Left lung (tissue), 14 donors: ENCODE data around the gene PGRMC2. TPM values are rescaled to one million over a fixed set of nuclear protein-coding genes. Genes with fewer than 3 reads are reported as not detected.

Experiments
- ATAC-seq: fragments of 200-7000 bp; cut with Tn5 transposase; one replicate; pipeline ENCODE4 v1.9.1; 2020; ENCODE audit warnings: moderate library complexity
- DNase-seq, 4 donors: peaks; one replicate each; pipeline ENCODE4 v3.0.0-alpha.2; 2013 to 2020
- H3K27ac ChIP-seq, 2 donors: fragments of 200-600 bp; sonication (generic) in 1 of 2; one replicate each; pipeline versions ENCODE4 v1.5.0 to v1.8.0; 2020 to 2021
- H3K27me3 ChIP-seq, 2 donors: fragments of 200-600 bp; sonication (generic) in 1 of 2; one replicate each; pipeline versions ENCODE4 v1.5.0 to v1.8.0; 2020 to 2021
- H3K36me3 ChIP-seq, 2 donors: fragments of 200-600 bp; sonication (generic) in 1 of 2; one replicate each; pipeline versions ENCODE4 v1.5.0 to v1.8.0; 2020 to 2021
- H3K4me1 ChIP-seq, 2 donors: fragments of 200-600 bp; one replicate each; pipeline ENCODE4 v1.8.0; 2021
- H3K4me3 ChIP-seq, 2 donors: fragments of 200-600 bp; sonication (generic) in 1 of 2; one replicate each; pipeline versions ENCODE4 v1.5.0 to v1.8.0; 2020 to 2021; ENCODE audit warnings: mild to moderate bottlenecking in 1 of 2
- H3K9me3 ChIP-seq, 2 donors: fragments of 200-600 bp; sonication (generic) in 1 of 2; one replicate each; pipeline versions ENCODE4 v1.5.0 to v1.8.0; 2020 to 2021
- CTCF ChIP-seq, 2 donors: fragments of 200-600 bp; sonication (generic) in 1 of 2; IDR thresholded peaks; one replicate each; pipeline versions ENCODE4 v1.5.0 to v1.8.0; 2021; ENCODE audit warnings: antibody characterized with exemption in 2 of 2
- intact Hi-C, 2 donors: fragments of 100-400 bp; cut with DNase I; formaldehyde crosslinking; loops; one replicate each; pipeline versions ENCODE4 v1.11.2 to v1.14.2; 2022
- long read RNA-seq, 12 donors: library from polyadenylated mRNA in 2 of 12; unstranded in 2 of 12; transcript quantifications; one replicate each; pipeline ENCODE4 v2.0.0 and lab custom pipeline, GENCODE V29; 2019 to 2026
- polyA plus RNA-seq, 6 donors: library from polyadenylated mRNA; unstranded; fragments of 120-200 nt; gene quantifications; one replicate each; pipeline ENCODE4 v1.2.1, GENCODE V29; 2013; ENCODE audit not compliant: insufficient read length in 6 of 6
- total RNA-seq, 2 donors: library from RNA; stranded (reverse); fragmentation: NEBNext Ultra II Directional; extraction: Animal tissue kit (Norgen Biotek cat#: 25700); gene quantifications; one replicate each; pipeline ENCODE4 v1.2.1, GENCODE V29; 2021
- donor health status: DM: no; HTN: yes; CAD: no.
- donor health status: DM: no; HTN: no; CAD: no.

The PGRMC2 gene
- 10 to 100 TPM; 59.7 to 77.3 TPM for total RNA-seq
- polyA plus RNA-seq: 10 to 100 TPM; 72.5 to 84.5 (median 77.8) TPM
- long read RNA-seq, donor 1, transcript PGRMC2-208 (3 exons, 3,783 nt): major isoform, 60 of 73 reads
- long read RNA-seq, donor 1, transcript PGRMC2-202 (2 exons, 2,858 nt): minor isoform, 6 of 73 reads
- long read RNA-seq, donor 1, partial matches to known transcripts: 6 of 73 reads
- long read RNA-seq, donor 1, other reads (novel, unspliced or antisense): 0 of 73 reads
- long read RNA-seq, donor 2, transcript PGRMC2-208 (3 exons, 3,783 nt): major isoform, 50 of 67 reads
- long read RNA-seq, donor 2, transcript PGRMC2-202 (2 exons, 2,858 nt): minor isoform, 7 of 67 reads
- long read RNA-seq, donor 2, partial matches to known transcripts: 10 of 67 reads
- long read RNA-seq, donor 2, other reads (novel, unspliced or antisense): 0 of 67 reads
- long read RNA-seq, donor 3, transcript PGRMC2-208 (3 exons, 3,783 nt): major isoform, 36 of 39 reads
- long read RNA-seq, donor 3, partial matches to known transcripts: 0 of 39 reads
- long read RNA-seq, donor 3, other reads (novel, unspliced or antisense): 0 of 39 reads
- long read RNA-seq, donor 4, partial matches to known transcripts: 0 of 4 reads
- long read RNA-seq, donor 4, other reads (novel, unspliced or antisense): 4 of 4 reads
- long read RNA-seq, donor 5, transcript PGRMC2-208 (3 exons, 3,783 nt): major isoform, 35 of 42 reads
- long read RNA-seq, donor 5, partial matches to known transcripts: 6 of 42 reads
- long read RNA-seq, donor 5, other reads (novel, unspliced or antisense): 0 of 42 reads
- long read RNA-seq, donor 6, transcript PGRMC2-208 (3 exons, 3,783 nt): major isoform, 26 of 28 reads
- long read RNA-seq, donor 6, partial matches to known transcripts: 0 of 28 reads
- long read RNA-seq, donor 6, other reads (novel, unspliced or antisense): 0 of 28 reads
- long read RNA-seq, donor 7, transcript PGRMC2-208 (3 exons, 3,783 nt): major isoform, 38 of 41 reads
- long read RNA-seq, donor 7, partial matches to known transcripts: 0 of 41 reads
- long read RNA-seq, donor 7, other reads (novel, unspliced or antisense): 0 of 41 reads
- long read RNA-seq, donor 8, transcript PGRMC2-202 (2 exons, 2,858 nt): minor isoform, 5 of 62 reads
- long read RNA-seq, donor 8, transcript PGRMC2-208 (3 exons, 3,783 nt): major isoform, 57 of 62 reads
- long read RNA-seq, donor 8, partial matches to known transcripts: 0 of 62 reads
- long read RNA-seq, donor 8, other reads (novel, unspliced or antisense): 0 of 62 reads
- long read RNA-seq, donor 9: 0 reads
- long read RNA-seq, donor 10: 0 reads
- long read RNA-seq, donor 11, transcript PGRMC2-208 (3 exons, 3,783 nt): major isoform, 20 of 23 reads
- long read RNA-seq, donor 11, partial matches to known transcripts: 0 of 23 reads
- long read RNA-seq, donor 11, other reads (novel, unspliced or antisense): 0 of 23 reads
- long read RNA-seq, donor 12, transcript PGRMC2-208 (3 exons, 3,783 nt): major isoform, 54 of 55 reads
- long read RNA-seq, donor 12, partial matches to known transcripts: 0 of 55 reads
- long read RNA-seq, donor 12, other reads (novel, unspliced or antisense): 0 of 55 reads

- no peak for TF ChIP-seq CTCF (IDR thresholded peaks at IDR 0.05)
- Histone ChIP-seq H3K27ac (peak within 1 kb of the TSS; percentile 81 to 93), H3K4me1 (peaks cover 15 to 34% of the 10 kb centered on the region in 2 donors), H3K36me3 (no peaks in the 10 kb centered on the region), H3K27me3 (no peaks in the 10 kb centered on the region), H3K9me3 (no peaks in the 10 kb centered on the region), H3K4me3 (peak within 1 kb of the TSS; percentile 90)
- peak in 3 of 4 donors; percentile 32 to 86 (median 54) for DNase-seq
- ATAC-seq: peak; percentile 7
- intact Hi-C loops: no loop called here
Measured at GRCh38 chr4:128287141-128287870, at the start of gene PGRMC2. Gene PGRMC2, minus strand, starts transcription at chr4:128287813. Its CDS starts 23 bp downstream, at chr4:128287790.

GRCh38 chr4:128335541-128335940 is 47.9 kb upstream of the PGRMC2 start:
- Histone ChIP-seq H3K27me3 (no peaks in the 10 kb centered on the region), H3K36me3 (no peaks in the 10 kb centered on the region), H3K4me1 (no peaks in the 10 kb centered on the region), H3K4me3 (no peak overlapping the region), H3K9me3 (no peaks in the 10 kb centered on the region), H3K27ac (no peak overlapping the region)
- no peak for DNase-seq
- intact Hi-C loops: no loop called here
- no peak for ATAC-seq
- TF ChIP-seq CTCF (IDR thresholded peaks at IDR 0.05): no peak

GRCh38 chr4:128334256-128334655 is 46.6 kb upstream of the PGRMC2 start:
- no peaks in the 10 kb centered on the region for H3K27me3 ChIP-seq
- ATAC-seq (no peak), DNase-seq (no peak)
- no peaks in the 10 kb centered on the region for H3K36me3 ChIP-seq
- intact Hi-C loops: no loop called here
- TF ChIP-seq CTCF (IDR thresholded peaks at IDR 0.05): no peak
- no peak overlapping the region for H3K4me3 ChIP-seq
- no peak overlapping the region for H3K27ac ChIP-seq
- H3K9me3 ChIP-seq: no peaks in the 10 kb centered on the region
- no peaks in the 10 kb centered on the region for H3K4me1 ChIP-seq

GRCh38 chr4:128333309-128334018 is 45.9 kb upstream of the PGRMC2 start:
- ATAC-seq (peak; percentile 56), DNase-seq (no peak)
- no peaks in the 10 kb centered on the region for H3K36me3 ChIP-seq
- intact Hi-C loops: no loop called here
- no peak overlapping the region for H3K4me3 ChIP-seq
- H3K27me3 ChIP-seq: no peaks in the 10 kb centered on the region
- H3K4me1 ChIP-seq: no peaks in the 10 kb centered on the region
- no peaks in the 10 kb centered on the region for H3K9me3 ChIP-seq
- no peak overlapping the region for H3K27ac ChIP-seq
- TF ChIP-seq CTCF (IDR thresholded peaks at IDR 0.05): no peak
